Liver (tissue), 3 donors: ENCODE measurements around the gene GAS6.

ENCODE experiments used
- FOXA1 ChIP-seq: IDR thresholded peaks from 2 replicates; pipeline ENCODE4 v1.6.1; 2016; ENCODE audit warnings: antibody characterized with exemption
- SP1 ChIP-seq: IDR thresholded peaks from 2 replicates; pipeline ENCODE4 v1.6.1; 2018; ENCODE audit warnings: antibody characterized with exemption, mild to moderate bottlenecking
- TF ChIP-seq, protein P1 (sequence below): fragments of 150-350 bp; IDR thresholded peaks from 2 replicates; pipeline ENCODE4 v1.5.1; 2017; ENCODE audit warnings: improper control_type of control experiment, low read depth, low read length; ENCODE audit not compliant: missing input control
- TF ChIP-seq, protein P2 (sequence below): IDR thresholded peaks from 2 replicates; pipeline ENCODE4 v1.6.1; 2016; ENCODE audit warnings: antibody characterized with exemption, mild to moderate bottlenecking
- donor health status: healthy.
- donor health status: healthy.

DNA sequence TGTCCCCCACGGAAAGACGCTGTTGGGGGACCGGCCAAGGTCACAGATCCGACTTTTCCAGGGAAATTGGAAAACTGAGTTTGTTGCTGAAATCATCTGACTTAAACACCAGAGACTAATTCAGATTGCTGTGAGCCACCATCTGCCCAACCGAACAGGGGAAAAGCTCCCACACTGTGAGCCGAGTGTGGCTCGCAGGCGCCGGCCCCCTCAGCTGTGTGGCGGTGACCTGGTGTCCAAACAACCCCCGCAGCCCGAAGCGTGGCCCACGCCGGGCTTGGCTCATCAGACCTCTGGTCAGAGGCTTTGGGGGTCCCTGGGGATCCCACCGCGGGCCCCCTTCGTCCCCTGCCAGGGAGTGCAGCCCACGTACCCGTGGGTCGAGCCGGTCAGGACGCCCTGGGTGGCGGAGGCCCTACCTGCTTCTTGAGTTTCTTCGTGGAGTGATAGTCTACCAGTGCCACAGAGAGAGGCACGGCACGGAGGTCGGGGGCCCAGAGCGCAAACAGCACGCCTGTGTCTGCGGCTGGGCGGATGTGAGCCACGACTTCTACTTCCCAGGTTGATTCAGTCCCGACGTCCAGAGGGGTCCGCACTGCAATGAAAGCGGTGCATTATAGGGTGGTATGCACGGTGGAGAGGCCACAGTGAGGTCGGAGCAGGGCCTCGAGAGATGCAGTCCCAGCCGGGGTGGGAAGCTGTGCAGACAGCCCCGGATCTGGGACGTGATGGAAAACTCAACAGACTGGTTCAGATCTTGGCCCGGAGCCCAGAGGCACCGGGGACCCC lies 40.7 kb downstream of the GAS6 start:
- TF ChIP-seq, protein P1, sequence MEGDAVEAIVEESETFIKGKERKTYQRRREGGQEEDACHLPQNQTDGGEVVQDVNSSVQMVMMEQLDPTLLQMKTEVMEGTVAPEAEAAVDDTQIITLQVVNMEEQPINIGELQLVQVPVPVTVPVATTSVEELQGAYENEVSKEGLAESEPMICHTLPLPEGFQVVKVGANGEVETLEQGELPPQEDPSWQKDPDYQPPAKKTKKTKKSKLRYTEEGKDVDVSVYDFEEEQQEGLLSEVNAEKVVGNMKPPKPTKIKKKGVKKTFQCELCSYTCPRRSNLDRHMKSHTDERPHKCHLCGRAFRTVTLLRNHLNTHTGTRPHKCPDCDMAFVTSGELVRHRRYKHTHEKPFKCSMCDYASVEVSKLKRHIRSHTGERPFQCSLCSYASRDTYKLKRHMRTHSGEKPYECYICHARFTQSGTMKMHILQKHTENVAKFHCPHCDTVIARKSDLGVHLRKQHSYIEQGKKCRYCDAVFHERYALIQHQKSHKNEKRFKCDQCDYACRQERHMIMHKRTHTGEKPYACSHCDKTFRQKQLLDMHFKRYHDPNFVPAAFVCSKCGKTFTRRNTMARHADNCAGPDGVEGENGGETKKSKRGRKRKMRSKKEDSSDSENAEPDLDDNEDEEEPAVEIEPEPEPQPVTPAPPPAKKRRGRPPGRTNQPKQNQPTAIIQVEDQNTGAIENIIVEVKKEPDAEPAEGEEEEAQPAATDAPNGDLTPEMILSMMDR, result no peak
- no peak for TF ChIP-seq SP1
- TF ChIP-seq, protein P2, sequence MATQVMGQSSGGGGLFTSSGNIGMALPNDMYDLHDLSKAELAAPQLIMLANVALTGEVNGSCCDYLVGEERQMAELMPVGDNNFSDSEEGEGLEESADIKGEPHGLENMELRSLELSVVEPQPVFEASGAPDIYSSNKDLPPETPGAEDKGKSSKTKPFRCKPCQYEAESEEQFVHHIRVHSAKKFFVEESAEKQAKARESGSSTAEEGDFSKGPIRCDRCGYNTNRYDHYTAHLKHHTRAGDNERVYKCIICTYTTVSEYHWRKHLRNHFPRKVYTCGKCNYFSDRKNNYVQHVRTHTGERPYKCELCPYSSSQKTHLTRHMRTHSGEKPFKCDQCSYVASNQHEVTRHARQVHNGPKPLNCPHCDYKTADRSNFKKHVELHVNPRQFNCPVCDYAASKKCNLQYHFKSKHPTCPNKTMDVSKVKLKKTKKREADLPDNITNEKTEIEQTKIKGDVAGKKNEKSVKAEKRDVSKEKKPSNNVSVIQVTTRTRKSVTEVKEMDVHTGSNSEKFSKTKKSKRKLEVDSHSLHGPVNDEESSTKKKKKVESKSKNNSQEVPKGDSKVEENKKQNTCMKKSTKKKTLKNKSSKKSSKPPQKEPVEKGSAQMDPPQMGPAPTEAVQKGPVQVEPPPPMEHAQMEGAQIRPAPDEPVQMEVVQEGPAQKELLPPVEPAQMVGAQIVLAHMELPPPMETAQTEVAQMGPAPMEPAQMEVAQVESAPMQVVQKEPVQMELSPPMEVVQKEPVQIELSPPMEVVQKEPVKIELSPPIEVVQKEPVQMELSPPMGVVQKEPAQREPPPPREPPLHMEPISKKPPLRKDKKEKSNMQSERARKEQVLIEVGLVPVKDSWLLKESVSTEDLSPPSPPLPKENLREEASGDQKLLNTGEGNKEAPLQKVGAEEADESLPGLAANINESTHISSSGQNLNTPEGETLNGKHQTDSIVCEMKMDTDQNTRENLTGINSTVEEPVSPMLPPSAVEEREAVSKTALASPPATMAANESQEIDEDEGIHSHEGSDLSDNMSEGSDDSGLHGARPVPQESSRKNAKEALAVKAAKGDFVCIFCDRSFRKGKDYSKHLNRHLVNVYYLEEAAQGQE, result no peak
- no peak for TF ChIP-seq FOXA1
